Keratinocyte (primary cell): ENCODE results near the gene TBC1D19.

Experiments used
- CTCF ChIP-seq, 3 experiments: IDR thresholded peaks in 1 of 3; conservative IDR thresholded peaks in 1 of 3; optimal IDR thresholded peaks in 1 of 3; 2 replicates in 2 of 3; 3 replicates in 1 of 3; pipeline versions ENCODE3 to v1.5.1; 2011; ENCODE audit warnings: low read length in 3 of 3, mild to moderate bottlenecking in 3 of 3, moderate library complexity in 2 of 3, control low read depth in 1 of 3, inconsistent platforms in 1 of 3; ENCODE audit not compliant: insufficient read depth in 2 of 3; ENCODE audit errors: extremely low read depth in 1 of 3
- EZH2 ChIP-seq: IDR thresholded peaks from one replicate; pipeline ENCODE4 v1.6.1; 2012; ENCODE audit warnings: inconsistent platforms, mild to moderate bottlenecking, low read length, moderate library complexity

GRCh38 chr4:26542991-26543390 lies 40.9 kb upstream of the TBC1D19 start:
- TF ChIP-seq CTCF (optimal IDR thresholded peaks at IDR 0.05 in 1 of 3, IDR thresholded peaks at IDR 0.05 in 1 of 3, conservative IDR thresholded peaks at IDR 0.05 in 1 of 3; ENCODE audit: extremely low read depth in 1 of 3, insufficient read depth in 2 of 3, low read length in 3 of 3) (no peak), EZH2 (no peak)
